H7 (cell line): Measurements from ENCODE around the gene PASK. TPM values are rescaled to one million over a fixed set of nuclear protein-coding genes. Genes with fewer than 3 reads are reported as not detected.
A peak's percentile ranks its signal among the peaks of the same experiment; 100 is the strongest.

ENCODE experiments used
- DNase-seq: peaks from one replicate; pipeline ENCODE4 v3.0.0; 2012
- H3K27me3 ChIP-seq: 2 replicates; pipeline ENCODE4 v1.6.0; 2011; ENCODE audit warnings: mild to moderate bottlenecking, low read length; ENCODE audit not compliant: control insufficient read depth, insufficient read depth
- H3K36me3 ChIP-seq: replicated peaks from 2 replicates; pipeline ENCODE4 v1.5.1; 2011; ENCODE audit warnings: low read length; ENCODE audit not compliant: control insufficient read depth, insufficient read depth
- H3K4me3 ChIP-seq: 2 replicates; pipeline ENCODE4 v1.5.1; 2011; ENCODE audit warnings: low read depth, mild to moderate bottlenecking, control low read depth, low read length, moderate library complexity; ENCODE audit not compliant: insufficient read depth
- total RNA-seq: library from RNA; depleted of rRNA; stranded (reverse); fragments of >200 nt; shearing (Covaris generic); gene quantifications from 2 replicates; pipeline ENCODE4 v1.2.3, GENCODE V29; 2014; rRNA removed

Gene PASK
- total RNA-seq, 1 experiment from 2014 or later = 20.6 TPM

DNA sequence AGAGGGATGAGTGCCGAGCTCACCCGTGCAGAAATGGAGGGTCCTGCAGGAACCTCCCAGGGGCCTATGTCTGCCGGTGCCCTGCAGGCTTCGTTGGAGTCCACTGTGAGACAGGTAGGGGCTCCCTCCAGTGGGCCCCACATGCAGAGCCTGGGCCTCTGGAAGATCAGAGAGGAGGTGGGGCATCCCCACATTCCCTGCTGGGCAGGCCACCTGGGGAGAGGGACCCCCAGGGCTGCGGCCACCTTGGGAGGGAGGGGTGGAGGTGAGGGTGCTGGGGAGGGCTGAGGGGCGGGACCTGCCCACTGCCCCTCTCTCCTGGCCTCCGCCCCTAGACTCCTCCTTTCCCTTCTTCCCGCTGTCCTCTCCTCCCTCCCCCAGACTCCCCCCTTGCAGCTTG, 85.7 kb downstream of the PASK start:
- no peak overlapping the region; the same call in 1 of the 2 replicates for H3K4me3 ChIP-seq
- H3K27me3 ChIP-seq = no peaks in the 10 kb centered on the region
- DNase-seq = no peak
- no peaks in the 10 kb centered on the region for H3K36me3 ChIP-seq

DNA sequence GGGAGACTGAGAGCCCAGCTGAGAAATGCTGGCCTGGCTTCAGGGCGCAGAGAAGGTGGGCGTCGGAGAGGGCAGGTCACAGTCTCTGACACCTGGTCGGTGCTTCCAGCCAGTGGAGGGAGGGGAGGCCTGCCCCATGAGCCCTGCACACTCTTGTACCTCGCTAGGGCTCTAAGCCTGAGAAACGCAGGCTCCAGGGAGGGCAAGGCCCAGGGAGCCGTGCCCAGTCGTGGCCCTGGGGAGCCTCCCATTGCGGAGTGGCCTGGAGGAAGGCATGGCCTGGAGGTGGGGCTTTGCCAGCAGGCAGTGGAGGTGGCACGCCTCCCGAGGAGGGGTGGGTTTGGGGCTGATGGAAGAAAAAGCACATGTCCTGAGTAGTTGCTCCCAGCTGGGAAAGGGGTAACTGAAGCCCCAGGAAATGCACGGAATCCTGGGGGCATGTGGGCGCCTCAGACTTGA, 86.2 kb downstream of the PASK start:
- Histone ChIP-seq H3K27me3 (no peaks in the 10 kb centered on the region), H3K4me3 (no peak overlapping the region), H3K36me3 (no peaks in the 10 kb centered on the region)
- DNase-seq = peak; percentile 67

DNA sequence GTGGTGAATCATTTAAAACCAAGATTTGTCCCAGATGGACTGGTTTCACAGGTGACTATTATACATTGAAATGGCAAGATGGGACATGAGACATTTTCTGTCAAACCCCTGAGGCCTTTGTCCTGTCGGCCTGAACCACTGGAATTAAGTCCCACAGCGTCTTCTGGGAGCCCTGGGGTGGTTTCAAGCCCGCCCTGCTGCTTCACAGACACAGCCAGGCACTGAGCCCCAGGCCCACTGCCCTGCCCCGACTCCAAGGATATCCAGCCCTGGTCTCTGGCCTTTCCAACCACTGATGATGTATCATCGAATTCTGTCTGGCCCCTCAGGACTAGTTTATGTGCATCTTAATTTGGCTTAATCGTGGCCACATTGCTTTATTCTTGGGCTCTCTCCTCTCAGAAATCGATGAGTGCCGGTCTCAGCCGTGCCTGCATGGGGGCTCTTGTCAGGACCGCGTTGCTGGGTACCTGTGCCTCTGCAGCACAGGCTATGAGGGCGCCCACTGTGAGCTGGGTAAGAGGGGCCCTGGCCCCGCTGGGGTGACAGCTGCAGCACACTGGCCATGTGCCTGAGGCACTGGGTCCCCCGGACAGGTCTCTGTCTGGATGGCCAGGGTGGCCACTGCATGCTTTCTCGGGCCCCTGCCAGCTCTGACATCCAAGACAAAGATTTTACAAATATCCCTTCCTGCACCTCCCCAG, 86.7 kb downstream of the PASK start:
- Histone ChIP-seq H3K36me3 (no peaks in the 10 kb centered on the region), H3K4me3 (no peak overlapping the region), H3K27me3 (no peaks in the 10 kb centered on the region)
- peak; percentile 47 for DNase-seq

DNA sequence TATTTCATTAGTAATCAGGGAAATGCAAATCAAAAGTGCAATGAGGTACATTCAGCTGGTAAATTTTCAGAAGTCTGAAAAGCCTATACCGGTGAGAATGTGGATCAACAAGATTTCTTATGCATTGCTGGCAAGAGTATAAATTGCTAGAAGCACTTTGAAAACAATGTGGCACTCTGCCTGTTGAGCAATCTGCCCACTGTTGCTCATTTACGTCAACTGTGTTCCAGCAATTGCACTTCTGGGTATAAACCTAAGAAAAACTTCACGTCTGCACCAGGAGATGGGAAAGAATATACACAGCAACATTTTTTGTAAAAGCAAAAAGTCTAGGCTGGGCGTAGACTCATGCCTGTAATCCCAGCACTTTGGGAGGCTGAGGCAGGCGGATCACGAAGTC, 88.0 kb downstream of the PASK start:
- H3K27me3 ChIP-seq = no peaks in the 10 kb centered on the region
- H3K4me3 ChIP-seq = no peak overlapping the region
- no peak for DNase-seq
- H3K36me3 ChIP-seq = no peaks in the 10 kb centered on the region

Other genes with a start within 250 kb of the PASK start
- gene CROCC2, start 243.1 kb downstream of the PASK start, total RNA-seq = 0.38 TPM in 1 of 2 replicates, not detected in the other
- gene SNED1, start 150.9 kb downstream of the PASK start, total RNA-seq = 0.52 and 1.1 TPM in 2 replicates
- gene MTERF4, start 47.2 kb downstream of the PASK start, total RNA-seq = 30.3 and 32.4 TPM in 2 replicates
- gene PPP1R7, start 995 bp upstream of the PASK start, total RNA-seq = 32.1 and 36.9 TPM in 2 replicates
- gene ANO7, start 39.2 kb upstream of the PASK start, total RNA-seq = 2.0 and 4.0 TPM in 2 replicates
- 362 and 415 TPM in 2 replicates for gene HDLBP, start 166.2 kb upstream of the PASK start, total RNA-seq
- 249 and 274 TPM in 2 replicates for gene SEPTIN2, start 166.5 kb upstream of the PASK start, total RNA-seq
- gene FARP2, start 206.8 kb upstream of the PASK start, total RNA-seq = 19.5 and 20.4 TPM in 2 replicates